ENCODE results near the gene CRYAB. TPM values are rescaled to one million over a fixed set of nuclear protein-coding genes. Genes with fewer than 3 reads are reported as not detected.

The CRYAB gene
- total and polyA plus RNA-seq, 2 experiments from 2014 or later, result 15.7 to 123 TPM

- H3K9me3 ChIP-seq (ENCODE audit: low read depth), result no peaks in the 10 kb centered on the region
- peak overlapping the region; percentile 22 for H3K4me3 ChIP-seq
- H3K27ac ChIP-seq, result peak overlapping the region; percentile 97
- 67% methylated on average over 6 of the region's 6 CpGs for WGBS (ENCODE audit: low lambda C conversion rate, missing lambda C conversion rate)
- H3K79me2 ChIP-seq, result no peaks in the 10 kb centered on the region
- H3K36me3 ChIP-seq (replicated peaks; ENCODE audit: insufficient read depth, low read depth), result no peaks in the 10 kb centered on the region
- H2AFZ ChIP-seq, result peak overlapping the region; percentile 78
- TF ChIP-seq EZH2 (IDR thresholded peaks at IDR 0.05; ENCODE audit: borderline replicate concordance) (no peak), CTCF (IDR thresholded peaks at IDR 0.05; ENCODE audit: poor library complexity) (no peak), EZH2phosphoT487 (IDR thresholded peaks at IDR 0.05; ENCODE audit: low read depth, severe bottlenecking, unreplicated experiment) (no peak)
- H4K20me1 ChIP-seq (ENCODE audit: insufficient read depth, poor library complexity, severe bottlenecking), result no peaks in the 10 kb centered on the region
- H3K4me2 ChIP-seq, result peak overlapping the region; percentile 81
- no peaks in the 10 kb centered on the region for H3K4me1 ChIP-seq (ENCODE audit: insufficient read depth)
- no peak for DNase-seq (ENCODE audit: low spot score)
- H3K9me2 ChIP-seq (replicated peaks; ENCODE audit: insufficient read depth), result no peaks in the 10 kb centered on the region
- H3K27me3 ChIP-seq, result no peaks in the 10 kb centered on the region
Measured at GRCh38 chr11:111879637-111879960, 32.0 kb downstream of the CRYAB start.

DNA sequence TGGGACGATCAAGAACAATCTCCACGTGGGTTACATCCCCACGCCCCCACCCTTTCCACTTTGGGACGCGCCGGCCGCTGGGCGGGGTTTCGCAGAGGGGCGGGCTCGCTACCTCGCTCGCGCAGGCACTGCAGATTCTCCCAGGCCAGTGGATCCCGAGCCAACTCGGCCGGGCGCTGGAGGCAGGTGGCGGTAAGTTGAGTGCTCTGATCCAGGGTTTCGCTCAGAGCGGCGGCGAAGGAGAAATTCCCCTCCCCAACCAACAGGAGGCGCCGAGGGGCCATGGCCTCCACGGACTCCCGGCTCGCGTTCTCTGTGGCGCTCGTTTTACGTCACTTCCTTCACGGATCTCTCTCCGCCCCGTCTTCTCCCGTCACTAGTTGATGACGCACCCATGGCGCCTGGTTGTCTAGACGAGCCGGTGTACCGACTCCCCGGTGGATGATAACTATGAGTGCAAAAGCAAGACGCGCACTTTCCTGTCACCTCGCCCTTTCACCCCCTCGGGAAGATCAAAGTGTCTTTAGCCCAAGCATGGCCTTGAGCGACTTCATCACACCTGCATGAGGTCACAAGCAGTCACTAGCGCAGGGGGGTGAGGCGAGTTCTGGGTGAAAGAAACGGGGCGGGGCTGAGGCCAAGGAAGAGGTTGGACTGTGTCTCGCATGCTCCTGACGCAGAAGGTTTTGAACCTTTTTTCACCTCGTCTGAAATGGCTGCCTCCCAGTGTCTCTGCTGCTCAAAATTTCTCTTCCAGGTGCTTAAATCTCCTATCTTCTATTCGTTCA is 32.5 kb downstream of the CRYAB start, which contains the start of the genes CFAP68 and FDXACB1:
Gene CFAP68 (plus strand): TSS at position 693 of the 788 bp plus-strand sequence. CDS start 20 bp downstream, at position 713.
Gene FDXACB1 (minus strand): TSS at position 317 of the 788 bp plus-strand sequence. CDS start 33 bp downstream, at position 284.
- H3K4me1 ChIP-seq (ENCODE audit: insufficient read depth), result no peaks in the 10 kb centered on the region
- H3K27me3 ChIP-seq, result no peaks in the 10 kb centered on the region
- H4K20me1 ChIP-seq (ENCODE audit: insufficient read depth, poor library complexity, severe bottlenecking), result no peaks in the 10 kb centered on the region
- peak; percentile 99 for DNase-seq (ENCODE audit: low spot score)
- H3K79me2 ChIP-seq, result no peaks in the 10 kb centered on the region
- peak within 1 kb of the TSS; percentile 81 for H3K4me2 ChIP-seq
- 2% methylated on average over 51 of the region's 55 CpGs for WGBS (ENCODE audit: low lambda C conversion rate, missing lambda C conversion rate)
- peak within 1 kb of the TSS; percentile 81 for H2AFZ ChIP-seq
- H3K36me3 ChIP-seq (replicated peaks; ENCODE audit: insufficient read depth, low read depth), result no peaks in the 10 kb centered on the region
- peak within 1 kb of the TSS; percentile 31 for H3K4me3 ChIP-seq
- TF ChIP-seq CTCF (IDR thresholded peaks at IDR 0.05; ENCODE audit: poor library complexity) (peak; percentile 99), EZH2phosphoT487 (IDR thresholded peaks at IDR 0.05; ENCODE audit: low read depth, severe bottlenecking, unreplicated experiment) (no peak)
- H3K9me2 ChIP-seq (replicated peaks; ENCODE audit: insufficient read depth), result no peaks in the 10 kb centered on the region
- peak within 1 kb of the TSS; percentile 97 for H3K27ac ChIP-seq
- no peaks in the 10 kb centered on the region for H3K9me3 ChIP-seq (ENCODE audit: low read depth)

GRCh38 chr11:111878385-111878848 is 33.2 kb downstream of the CRYAB start:
- TF ChIP-seq CTCF (IDR thresholded peaks at IDR 0.05; ENCODE audit: poor library complexity), result peak; percentile 15
- TF ChIP-seq EZH2phosphoT487 (IDR thresholded peaks at IDR 0.05; ENCODE audit: low read depth, severe bottlenecking, unreplicated experiment), result no peak
- TF ChIP-seq EZH2 (IDR thresholded peaks at IDR 0.05; ENCODE audit: borderline replicate concordance), result no peak
- 1% methylated on average over 13 of the region's 13 CpGs for WGBS (ENCODE audit: low lambda C conversion rate, missing lambda C conversion rate)
- DNase-seq (ENCODE audit: low spot score), result peak; percentile 43
- Histone ChIP-seq H3K4me2 (peak overlapping the region; percentile 78), H3K79me2 (no peaks in the 10 kb centered on the region), H3K9me2 (replicated peaks; ENCODE audit: insufficient read depth) (no peaks in the 10 kb centered on the region), H3K4me3 (peak overlapping the region; percentile 31), H4K20me1 (ENCODE audit: insufficient read depth, poor library complexity, severe bottlenecking) (no peaks in the 10 kb centered on the region), H2AFZ (peak overlapping the region; percentile 81), H3K27me3 (no peaks in the 10 kb centered on the region), H3K27ac (peak overlapping the region; percentile 97), H3K36me3 (replicated peaks; ENCODE audit: insufficient read depth, low read depth) (no peaks in the 10 kb centered on the region), H3K9me3 (ENCODE audit: low read depth) (no peaks in the 10 kb centered on the region), H3K4me1 (ENCODE audit: insufficient read depth) (no peaks in the 10 kb centered on the region)
